Common myeloid progenitor, CD34-positive (primary cell): Measurements from ENCODE around the gene STAG2.

ENCODE experiments used
- CTCF ChIA-PET: fragments of 350-600 bp; sonication (Branson Sonifier 250); formaldehyde crosslinking; loops from one replicate; lab custom pipeline; 2021; ENCODE audit warnings: antibody characterized with exemption; lab: Charles Lee
- POLR2A ChIA-PET: fragments of 350-600 bp; sonication (Branson Sonifier 250); formaldehyde crosslinking; loops from one replicate; lab custom pipeline; 2021; ENCODE audit warnings: antibody characterized with exemption; lab: Charles Lee
- DNase-seq, 3 donors: peaks; one replicate each; pipeline versions ENCODE4 v3.0.0 to v3.0.0-alpha.2; 2013
- H3K27ac ChIP-seq, 2 experiments: 1 replicate in 1 of 2; 2 replicates in 1 of 2; pipeline ENCODE4 v1.7.0; 2013; ENCODE audit warnings: inconsistent platforms in 2 of 2, low read length in 2 of 2, mild to moderate bottlenecking in 2 of 2, low read depth in 1 of 2, moderate library complexity in 1 of 2; ENCODE audit not compliant: severe bottlenecking in 2 of 2, insufficient read depth in 1 of 2, poor library complexity in 1 of 2
- H3K27me3 ChIP-seq, 5 experiments: replicated peaks in 2 of 5; 1 replicate in 3 of 5; 2 replicates in 2 of 5; pipeline versions ENCODE4 v1.6.1 to v1.7.0; 2013; ENCODE audit warnings: low read length in 4 of 5, mild to moderate bottlenecking in 2 of 5, moderate library complexity in 2 of 5, inconsistent platforms in 1 of 5; ENCODE audit not compliant: insufficient read depth in 5 of 5, control insufficient read depth in 4 of 5
- H3K36me3 ChIP-seq, 4 experiments: 1 replicate in 2 of 4; 2 replicates in 2 of 4; pipeline versions ENCODE4 v1.6.1 to v1.7.0; 2013; ENCODE audit warnings: low read length in 3 of 4, control low read depth in 1 of 4, mild to moderate bottlenecking in 1 of 4; ENCODE audit not compliant: control insufficient read depth in 4 of 4, insufficient read depth in 4 of 4
- H3K4me1 ChIP-seq, 4 experiments: 1 replicate in 3 of 4; 2 replicates in 1 of 4; pipeline versions ENCODE4 v1.6.1 to v1.7.1; 2013; ENCODE audit warnings: low read length in 3 of 4, mild to moderate bottlenecking in 3 of 4, control low read depth in 1 of 4, inconsistent platforms in 1 of 4, moderate library complexity in 1 of 4; ENCODE audit not compliant: control insufficient read depth in 4 of 4, insufficient read depth in 4 of 4; ENCODE audit errors: control extremely low read depth in 1 of 4
- H3K4me3 ChIP-seq, 7 experiments: 1 replicate in 4 of 7; 2 replicates in 3 of 7; pipeline versions ENCODE4 v1.5.1 to v1.7.0; 2013; ENCODE audit warnings: mild to moderate bottlenecking in 7 of 7, low read length in 6 of 7, moderate library complexity in 6 of 7, inconsistent platforms in 2 of 7, low read depth in 2 of 7, control low read depth in 1 of 7; ENCODE audit not compliant: insufficient read depth in 4 of 7, control insufficient read depth in 1 of 7; ENCODE audit errors: extremely low read depth in 1 of 7
- H3K9me3 ChIP-seq, 5 experiments: 1 replicate in 4 of 5; 2 replicates in 1 of 5; pipeline versions ENCODE4 v1.6.1 to v1.7.1; 2013; ENCODE audit warnings: low read length in 4 of 5, mild to moderate bottlenecking in 2 of 5, inconsistent platforms in 1 of 5, low read depth in 1 of 5, moderate library complexity in 1 of 5; ENCODE audit not compliant: control insufficient read depth in 4 of 5, insufficient read depth in 2 of 5; ENCODE audit errors: control extremely low read depth in 1 of 5
- WGBS: methylation state at CpG from one replicate; pipeline ENCODE4 v1.1.5; 2013; ENCODE audit not compliant: insufficient coverage; 5-methylcytosine and 5-hydroxymethylcytosine counted together

STAG2 gene

GRCh38 chrX:124145749-124146148, 184.2 kb downstream of the STAG2 start:
- Histone ChIP-seq H3K4me3 (no peak overlapping the region), H3K9me3 (peaks cover 3 to 14% (median 3%) of the 10 kb centered on the region in 5 experiments)

GRCh38 chrX:124151195-124151594, 189.7 kb downstream of the STAG2 start:
- Histone ChIP-seq H3K4me3 (no peak overlapping the region), H3K27ac (no peak overlapping the region), H3K9me3 (peaks cover 2 to 6% (median 5%) of the 10 kb centered on the region in 5 experiments), H3K27me3 (no peaks in the 10 kb centered on the region), H3K4me1 (no peaks in the 10 kb centered on the region), H3K36me3 (no peaks in the 10 kb centered on the region)
- ChIA-PET POLR2A (no interaction called here), CTCF (no interaction called here)
- peak in 2 of 3 donors; percentile 2 to 3 for DNase-seq

More at GRCh38 chrX:124145749-124146148, 184.2 kb downstream of the STAG2 start:
- ChIA-PET POLR2A (no interaction called here), CTCF (no interaction called here)
- 98% methylated on average over 7 of the region's 8 CpGs for WGBS
- no peak for DNase-seq
- no peaks in the 10 kb centered on the region for H3K27me3 ChIP-seq
- H3K4me1 ChIP-seq = no peaks in the 10 kb centered on the region
- no peak overlapping the region for H3K27ac ChIP-seq
- no peaks in the 10 kb centered on the region for H3K36me3 ChIP-seq
